ENCODE measurements around the gene RNF31.

DNA sequence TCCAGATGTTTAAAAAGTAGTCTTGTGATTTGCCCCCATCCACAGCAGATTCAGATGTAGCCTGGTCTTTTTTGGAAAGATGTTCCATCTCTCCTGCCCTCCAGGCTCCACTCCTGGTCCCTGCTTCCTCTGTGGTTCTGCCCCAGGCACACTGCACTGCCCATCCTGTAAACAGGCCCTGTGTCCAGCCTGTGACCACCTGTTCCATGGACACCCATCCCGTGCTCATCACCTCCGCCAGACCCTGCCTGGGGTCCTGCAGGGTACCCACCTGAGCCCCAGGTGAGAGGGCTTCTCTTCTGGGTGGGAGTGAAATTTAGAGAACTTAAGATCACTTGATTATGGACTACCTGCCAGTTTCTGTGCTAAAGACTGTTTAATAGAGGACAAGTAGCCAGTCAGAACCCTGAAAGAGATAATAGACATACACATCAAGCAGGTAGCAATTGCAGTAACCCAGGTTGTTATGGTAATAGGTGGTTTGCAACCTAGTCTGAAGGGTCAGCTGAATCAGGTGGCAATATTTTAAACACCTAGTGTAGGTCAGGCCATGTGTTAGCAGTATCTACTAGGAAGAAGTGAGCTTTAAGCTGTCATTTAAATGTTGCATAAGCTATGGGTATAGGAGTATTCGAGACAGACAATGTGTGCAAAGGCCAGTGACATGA is 2.1 kb downstream of the RNF31 start:
- TF ChIP-seq, protein P1, sequence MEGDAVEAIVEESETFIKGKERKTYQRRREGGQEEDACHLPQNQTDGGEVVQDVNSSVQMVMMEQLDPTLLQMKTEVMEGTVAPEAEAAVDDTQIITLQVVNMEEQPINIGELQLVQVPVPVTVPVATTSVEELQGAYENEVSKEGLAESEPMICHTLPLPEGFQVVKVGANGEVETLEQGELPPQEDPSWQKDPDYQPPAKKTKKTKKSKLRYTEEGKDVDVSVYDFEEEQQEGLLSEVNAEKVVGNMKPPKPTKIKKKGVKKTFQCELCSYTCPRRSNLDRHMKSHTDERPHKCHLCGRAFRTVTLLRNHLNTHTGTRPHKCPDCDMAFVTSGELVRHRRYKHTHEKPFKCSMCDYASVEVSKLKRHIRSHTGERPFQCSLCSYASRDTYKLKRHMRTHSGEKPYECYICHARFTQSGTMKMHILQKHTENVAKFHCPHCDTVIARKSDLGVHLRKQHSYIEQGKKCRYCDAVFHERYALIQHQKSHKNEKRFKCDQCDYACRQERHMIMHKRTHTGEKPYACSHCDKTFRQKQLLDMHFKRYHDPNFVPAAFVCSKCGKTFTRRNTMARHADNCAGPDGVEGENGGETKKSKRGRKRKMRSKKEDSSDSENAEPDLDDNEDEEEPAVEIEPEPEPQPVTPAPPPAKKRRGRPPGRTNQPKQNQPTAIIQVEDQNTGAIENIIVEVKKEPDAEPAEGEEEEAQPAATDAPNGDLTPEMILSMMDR (IDR thresholded peaks at IDR 0.05; ENCODE audit: low read length): no peak
- TF ChIP-seq EZH2 (optimal IDR thresholded peaks at IDR 0.05; ENCODE audit: low read depth, low read length) (no peak), EZH2phosphoT487 (IDR thresholded peaks at IDR 0.05; ENCODE audit: low read length) (no peak)
